WTC11 (cell line): ENCODE data around the gene NCAPG. TPM values are rescaled to one million over a fixed set of nuclear protein-coding genes. Genes with fewer than 3 reads are reported as not detected.

Experiments used
- ATAC-seq: fragments of 200-7000 bp; cut with Tn5 transposase; 2 replicates; pipeline ENCODE4 v1.10.0; 2021; ENCODE audit warnings: mild to moderate bottlenecking, moderate library complexity
- CTCF ChIA-PET: fragments of 300-600 bp; sonication (Branson Sonifier 250); formaldehyde crosslinking; loops from one replicate; lab custom pipeline; 2021; ENCODE audit warnings: antibody characterized with exemption; lab: Charles Lee
- POLR2A ChIA-PET: fragments of 350-600 bp; sonication (Branson Sonifier 250); formaldehyde crosslinking; loops from one replicate; lab custom pipeline; 2021; ENCODE audit warnings: antibody characterized with exemption; lab: Charles Lee
- DNase-seq: peaks from one replicate; pipeline ENCODE4 v3.0.0; 2021; ENCODE audit warnings: low spot score
- H3K27ac Mint-ChIP-seq: 2 replicates; pipeline ENCODE4 v1.8.0; 2021; ENCODE audit warnings: mixed read lengths
- H3K27me3 Mint-ChIP-seq: 2 replicates; pipeline ENCODE4 v1.8.0; 2021; ENCODE audit warnings: low read depth, mild to moderate bottlenecking, moderate library complexity, mixed read lengths
- H3K36me3 Mint-ChIP-seq: 2 replicates; pipeline ENCODE4 v1.8.0; 2021; ENCODE audit warnings: mixed read lengths
- H3K4me1 Mint-ChIP-seq: 2 replicates; pipeline ENCODE4 v1.8.0; 2022; ENCODE audit warnings: mixed read lengths
- H3K4me3 Mint-ChIP-seq: 2 replicates; pipeline ENCODE4 v1.8.0; 2021; ENCODE audit warnings: mild to moderate bottlenecking, moderate library complexity, mixed read lengths
- H3K9me3 Mint-ChIP-seq: 2 replicates; pipeline ENCODE4 v1.8.0; 2021; ENCODE audit warnings: mixed read lengths
- ATF3 ChIP-seq: sonication (generic); formaldehyde crosslinking; conservative IDR thresholded peaks from 2 replicates; pipeline ENCODE4 v1.8.1; 2022; ENCODE audit warnings: mild to moderate bottlenecking, missing genetic modification reagents
- CDX4 ChIP-seq: fragments of 250-450 bp; sonication (Bioruptor Pico); IDR thresholded peaks from 2 replicates; pipeline ENCODE4 v1.9.0; 2021; ENCODE audit warnings: moderate library complexity, mild to moderate bottlenecking, inconsistent platforms, borderline replicate concordance
- CTCF ChIP-seq: fragments of 200-600 bp; IDR thresholded peaks from 2 replicates; pipeline ENCODE4 v1.8.0; 2022; ENCODE audit warnings: antibody characterized with exemption
- E2F1 ChIP-seq: sonication (generic); formaldehyde crosslinking; IDR thresholded peaks from 2 replicates; pipeline ENCODE4 v1.8.0; 2022; ENCODE audit warnings: mild to moderate bottlenecking, missing genetic modification reagents
- E2F5 ChIP-seq: sonication (generic); formaldehyde crosslinking; IDR thresholded peaks from 2 replicates; pipeline ENCODE4 v1.8.1; 2022; ENCODE audit warnings: mild to moderate bottlenecking, moderate library complexity, missing genetic modification reagents
- ETV6 ChIP-seq: sonication (generic); formaldehyde crosslinking; IDR thresholded peaks from 2 replicates; pipeline ENCODE4 v1.8.1; 2022; ENCODE audit warnings: mild to moderate bottlenecking, missing genetic modification reagents
- FOXJ3 ChIP-seq: sonication (generic); formaldehyde crosslinking; IDR thresholded peaks from 2 replicates; pipeline ENCODE4 v1.9.0; 2021; ENCODE audit warnings: missing genetic modification reagents, mild to moderate bottlenecking, borderline replicate concordance
- HMGXB4 ChIP-seq: sonication (generic); formaldehyde crosslinking; IDR thresholded peaks from 2 replicates; pipeline ENCODE4 v1.8.1; 2023; ENCODE audit warnings: mild to moderate bottlenecking, moderate library complexity, missing genetic modification reagents
- IRF1 ChIP-seq: sonication (generic); formaldehyde crosslinking; IDR thresholded peaks from 2 replicates; pipeline ENCODE4 v1.8.0; 2023; ENCODE audit warnings: missing genetic modification reagents
- PRDM15 ChIP-seq: sonication (generic); formaldehyde crosslinking; IDR thresholded peaks from 2 replicates; pipeline ENCODE4 v1.8.0; 2022; ENCODE audit warnings: missing genetic modification reagents
- RELA ChIP-seq: sonication (generic); formaldehyde crosslinking; IDR thresholded peaks from 2 replicates; pipeline ENCODE4 v1.8.1; 2022; ENCODE audit warnings: missing genetic modification reagents, mild to moderate bottlenecking, borderline replicate concordance
- ZMAT4 ChIP-seq: fragments of 250-450 bp; sonication (Bioruptor Pico); IDR thresholded peaks from 2 replicates; pipeline ENCODE4 v1.9.0; 2021; ENCODE audit warnings: mild to moderate bottlenecking
- ZNF423 ChIP-seq: fragments of 250-450 bp; sonication (Bioruptor Pico); IDR thresholded peaks from 2 replicates; pipeline ENCODE4 v2.1.2; 2022; ENCODE audit warnings: mild to moderate bottlenecking, moderate library complexity
- ZNF532 ChIP-seq: fragments of 250-450 bp; sonication (Bioruptor Pico); IDR thresholded peaks from 2 replicates; pipeline ENCODE4 v1.9.0; 2021; ENCODE audit warnings: mild to moderate bottlenecking, borderline replicate concordance
- total RNA-seq: library from RNA; stranded (reverse); gene quantifications from 3 replicates; pipeline ENCODE4 v1.2.3, GENCODE V29; 2021

NCAPG gene
- total RNA-seq, 1 experiment from 2014 or later: 61.9 TPM

GRCh38 chr4:17869327-17869726 lies 58.5 kb downstream of the NCAPG start (continued):
- TF ChIP-seq CDX4 (CRISPR knock-in tag) (no peak), PRDM15 (CRISPR knock-in tag) (no peak), FOXJ3 (CRISPR knock-in tag) (no peak), ATF3 (CRISPR knock-in tag) (no peak), RELA (CRISPR knock-in tag) (no peak), ETV6 (CRISPR knock-in tag) (no peak), E2F5 (CRISPR knock-in tag) (no peak), HMGXB4 (no peak)
- TF ChIP-seq, all 79 proteins: peak for 0

GRCh38 chr4:17875402-17876070 lies 64.8 kb downstream of the NCAPG start:
- no peaks in the 10 kb centered on the region for H3K27me3 Mint-ChIP-seq
- CTCF ChIA-PET: no interaction called here
- peaks cover 11% of the 10 kb centered on the region; the same call in 1 of the 2 replicates for H3K4me1 Mint-ChIP-seq
- no peak for DNase-seq
- H3K9me3 Mint-ChIP-seq: no peaks in the 10 kb centered on the region
- POLR2A ChIA-PET: no interaction called here
- ATAC-seq: no peak
- H3K4me3 Mint-ChIP-seq: no peak overlapping the region
- no peaks in the 10 kb centered on the region for H3K36me3 Mint-ChIP-seq
- H3K27ac Mint-ChIP-seq: no peak overlapping the region; the same call in 1 of the 2 replicates
- TF ChIP-seq CTCF (no peak), ZNF423 (CRISPR knock-in tag) (no peak), ZMAT4 (CRISPR knock-in tag) (no peak), E2F1 (CRISPR knock-in tag) (no peak), IRF1 (no peak), ZNF532 (CRISPR knock-in tag) (no peak)
